ENCODE measurements around the gene TGM6. TPM values are rescaled to one million over a fixed set of nuclear protein-coding genes. Genes with fewer than 3 reads are reported as not detected.

Gene TGM6
- total RNA-seq, result not detected

GRCh38 chr20:2380601-2381000 lies at the start of gene TGM6:
TGM6 (plus strand) TSS chr20:2380901; CDS start chr20:2380969, 68 bp downstream.
- DNase-seq, result no peak

DNA sequence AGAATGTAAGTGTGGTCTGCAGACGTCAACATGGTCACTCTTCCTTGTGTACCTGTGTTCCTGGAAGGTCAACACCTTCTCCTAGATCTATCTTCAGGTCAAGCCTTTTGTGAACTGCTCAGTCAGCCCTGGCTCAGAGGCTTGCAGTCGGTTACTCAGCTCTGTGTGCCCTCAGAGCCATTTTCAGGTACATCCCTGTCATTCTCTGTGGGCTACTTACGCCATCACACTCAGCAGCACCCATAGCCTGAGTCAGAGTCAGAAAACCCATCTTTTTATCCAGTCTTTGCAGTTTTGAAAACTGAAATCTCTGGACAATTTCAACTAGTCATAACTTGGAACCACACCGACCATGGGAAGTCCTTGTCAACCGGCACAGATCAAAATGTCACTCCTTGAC lies 49.6 kb upstream of the TGM6 start:
- no peak for DNase-seq

- no peak for DNase-seq
These were observed 48.7 kb upstream of the TGM6 start for GRCh38 chr20:2331901-2332565.

GRCh38 chr20:2332711-2333110 lies 48.0 kb upstream of the TGM6 start:
- no peak for DNase-seq

- no peak for DNase-seq
These were observed 46.9 kb upstream of the TGM6 start for GRCh38 chr20:2333821-2334220.

DNA sequence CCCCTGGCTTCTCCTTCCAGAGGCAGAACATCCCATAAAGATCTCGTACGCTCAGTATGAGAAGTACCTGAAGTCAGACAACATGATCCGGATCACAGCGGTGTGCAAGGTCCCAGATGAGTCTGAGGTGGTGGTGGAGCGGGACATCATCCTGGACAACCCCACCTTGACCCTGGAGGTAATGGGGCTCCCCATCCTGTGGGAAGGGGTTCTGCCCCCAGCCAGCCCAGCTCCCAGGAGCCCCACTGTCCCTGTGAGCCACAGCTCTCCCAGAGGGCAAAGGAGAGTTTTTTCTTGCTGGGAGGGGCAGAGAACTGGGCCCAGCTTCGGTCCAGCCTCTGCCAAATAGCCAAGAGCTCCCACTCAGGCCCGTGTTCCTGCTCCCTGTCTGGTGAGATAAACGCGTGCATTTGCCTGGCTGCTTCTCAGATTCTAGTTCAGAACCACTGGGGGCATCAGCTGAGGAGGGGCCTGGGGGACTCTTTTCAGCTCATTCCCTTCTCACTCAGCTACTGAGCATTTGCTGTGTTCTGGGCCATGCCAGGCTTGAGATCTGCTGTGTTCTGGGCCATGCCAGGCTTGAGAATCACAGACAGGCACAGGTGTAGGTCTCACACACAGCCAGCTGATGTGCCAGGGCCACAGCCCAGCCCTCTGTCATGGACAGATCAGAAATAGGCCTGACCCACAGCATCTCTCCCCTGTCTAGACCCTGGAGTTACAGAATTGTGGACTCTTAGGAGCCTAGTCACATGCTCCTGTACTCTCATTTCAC lies 45.4 kb upstream of the TGM6 start:
- no peak for DNase-seq

DNA sequence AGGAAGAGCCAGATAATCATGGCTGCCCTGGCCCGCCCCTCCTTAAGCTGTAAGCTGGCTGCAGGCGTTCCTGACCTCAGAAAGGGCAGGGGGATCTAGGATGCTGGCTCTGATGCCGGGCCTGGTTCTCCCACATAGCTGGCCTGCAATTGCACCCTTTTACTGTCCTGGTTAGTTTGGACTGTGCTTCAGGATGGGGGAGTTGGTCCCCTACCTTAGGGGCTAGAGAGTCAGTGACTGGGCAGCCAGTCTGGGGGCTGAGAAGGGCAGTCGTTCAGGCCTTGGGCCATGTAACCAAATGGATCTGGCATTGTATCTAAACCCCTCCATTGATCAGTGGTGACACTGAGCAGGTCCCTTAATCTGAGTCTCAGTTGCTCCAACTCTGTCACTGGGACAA lies 44.2 kb upstream of the TGM6 start:
- no peak for DNase-seq

DNA sequence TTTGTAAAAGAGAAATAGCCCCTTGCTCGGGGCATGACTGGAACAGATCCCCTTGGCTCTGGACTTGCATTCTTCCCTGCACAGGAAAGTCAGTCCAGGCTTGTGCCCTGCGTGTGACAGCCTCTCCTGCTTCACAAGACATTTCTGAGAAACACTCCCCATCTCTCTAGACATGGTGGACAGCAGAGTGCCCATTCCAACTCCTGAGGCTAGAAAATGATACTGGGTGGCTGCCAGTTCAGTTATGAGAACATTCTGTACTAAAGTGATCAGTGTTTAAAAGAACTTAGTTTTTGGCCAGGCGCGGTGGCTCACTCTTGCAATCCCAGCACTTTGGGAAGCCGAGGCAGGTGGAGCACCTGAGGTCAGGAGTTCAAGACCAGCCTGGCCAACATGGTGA lies 43.6 kb upstream of the TGM6 start:
- no peak for DNase-seq

DNA sequence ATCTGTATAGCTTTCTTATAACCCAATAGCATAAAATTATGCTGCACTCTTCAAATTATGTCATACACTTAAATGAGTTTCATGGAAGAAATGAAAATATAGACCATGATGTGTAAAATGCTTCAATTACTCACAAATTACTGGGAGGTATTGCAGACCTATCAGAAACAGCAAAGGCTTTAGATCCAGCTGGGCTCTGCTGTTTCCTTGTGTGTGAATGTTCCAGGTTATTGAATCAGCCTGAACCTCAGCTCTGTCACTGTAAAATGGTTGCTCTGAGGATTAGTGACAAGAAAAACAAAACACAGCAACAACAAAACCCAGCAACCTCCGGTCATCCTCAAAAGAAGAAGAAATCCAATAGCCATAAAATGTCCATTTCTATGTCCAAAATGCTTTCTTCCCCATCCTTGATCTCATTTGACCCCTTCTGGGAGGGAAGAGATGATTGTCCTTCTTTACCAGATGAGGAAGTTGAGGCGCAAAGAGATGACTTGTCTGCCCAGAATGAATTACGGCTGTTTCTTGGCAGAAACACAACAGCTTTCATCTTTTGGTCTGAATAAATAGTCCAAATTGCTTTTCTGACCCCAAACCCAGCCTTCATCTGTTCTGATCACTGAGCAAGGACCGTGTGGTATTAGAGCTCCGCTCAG lies 42.2 kb upstream of the TGM6 start:
- DNase-seq, result no peak

DNA sequence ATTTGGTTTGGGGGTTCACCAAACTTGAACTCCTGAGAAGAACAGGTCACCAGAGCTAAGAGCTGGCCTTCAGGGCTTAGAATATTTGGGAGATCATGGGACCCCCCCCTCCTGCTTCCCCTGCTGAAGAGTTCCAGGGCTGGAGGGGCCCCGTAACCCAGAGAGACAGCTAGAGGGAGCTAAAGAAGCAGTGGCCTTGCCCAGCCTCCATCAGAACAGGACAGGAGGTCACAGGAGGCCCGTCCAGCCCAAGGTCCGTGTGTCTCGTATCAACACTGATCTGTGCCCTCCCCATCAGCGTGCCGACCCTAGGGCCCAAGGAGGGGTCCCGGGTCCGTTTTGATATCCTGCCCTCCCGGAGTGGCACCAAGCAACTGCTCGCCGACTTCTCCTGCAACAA lies 40.6 kb upstream of the TGM6 start:
- DNase-seq, result no peak

DNA sequence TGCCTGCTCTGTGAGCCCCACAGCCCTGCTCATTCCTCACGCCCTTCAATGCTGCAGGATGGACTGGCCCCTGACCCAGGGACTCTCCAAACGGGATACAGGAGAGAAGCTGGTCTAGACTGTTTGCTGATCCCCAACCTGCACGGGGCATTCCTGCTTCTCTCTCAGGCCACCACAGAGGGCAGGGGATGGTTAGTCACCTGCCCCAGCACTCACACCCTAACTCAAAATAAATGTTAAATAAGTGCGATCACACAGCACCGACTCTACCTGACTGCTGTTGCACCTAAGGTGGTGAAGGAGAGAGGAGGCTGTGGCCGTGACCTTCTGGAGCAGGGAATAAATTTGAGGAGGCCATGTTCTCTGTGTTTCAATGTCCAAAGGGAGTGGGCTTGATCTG lies 39.9 kb upstream of the TGM6 start:
- DNase-seq, result no peak

DNA sequence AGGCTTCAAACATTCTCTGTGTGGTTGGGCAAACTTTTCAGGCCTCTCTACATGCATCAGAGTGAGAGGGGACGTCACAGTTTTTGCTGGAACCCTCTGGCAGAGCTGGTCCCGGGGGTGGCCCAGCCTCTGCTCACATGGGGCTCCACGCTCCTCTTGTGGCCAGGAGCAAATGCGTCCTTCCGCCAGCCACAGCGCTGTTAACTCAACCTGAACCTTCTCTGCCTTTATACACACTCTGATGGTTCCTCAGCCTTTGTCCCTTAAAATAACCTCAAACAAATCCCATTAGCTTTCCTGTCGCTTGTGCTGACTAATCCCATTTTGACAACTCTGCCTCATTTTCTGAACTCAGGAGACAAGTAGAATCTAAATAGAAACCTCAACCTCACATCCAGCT lies 39.4 kb upstream of the TGM6 start:
- DNase-seq, result no peak

GRCh38 chr20:2342243-2342642 lies 38.5 kb upstream of the TGM6 start:
- no peak for DNase-seq

DNA sequence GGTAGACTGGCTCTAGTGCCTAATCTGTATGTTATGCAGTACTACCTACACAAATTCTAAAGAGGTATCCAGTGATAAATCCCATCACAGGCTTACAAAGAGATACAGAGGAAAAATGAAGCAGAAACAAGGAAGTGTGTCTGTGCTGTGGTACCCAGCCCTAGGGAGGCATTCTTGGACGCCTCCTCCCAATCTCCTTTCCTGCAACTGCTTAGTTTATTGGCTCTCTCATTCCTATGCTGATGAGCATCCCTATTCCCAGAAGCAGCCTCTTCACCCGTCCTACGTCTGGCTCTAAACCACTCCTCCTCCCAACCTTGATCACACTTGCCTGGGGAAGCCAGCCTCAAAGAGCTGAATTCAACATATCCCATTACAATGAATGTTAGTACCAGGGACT lies 34.5 kb upstream of the TGM6 start:
- DNase-seq, result no peak

DNA sequence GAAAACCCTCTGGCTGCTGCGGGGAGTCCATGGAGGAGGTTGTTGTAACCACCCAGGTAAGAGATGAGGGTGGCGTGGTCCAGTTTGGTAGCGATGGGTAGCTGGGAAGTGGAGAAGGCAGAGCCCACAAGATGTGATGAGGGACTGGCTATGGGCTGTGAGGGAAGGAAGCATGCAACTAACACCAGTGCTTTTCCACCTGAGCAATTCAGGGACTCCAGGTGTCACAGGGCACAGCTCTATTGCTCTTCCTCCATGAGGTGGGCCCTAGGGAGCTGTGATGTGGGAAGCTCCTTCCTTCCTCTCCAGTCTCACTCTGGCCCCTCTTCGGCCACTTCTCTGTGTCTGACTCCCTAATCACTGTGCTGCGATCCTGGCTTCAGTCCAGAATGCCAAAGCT lies 32.4 kb upstream of the TGM6 start:
- no peak for DNase-seq

DNA sequence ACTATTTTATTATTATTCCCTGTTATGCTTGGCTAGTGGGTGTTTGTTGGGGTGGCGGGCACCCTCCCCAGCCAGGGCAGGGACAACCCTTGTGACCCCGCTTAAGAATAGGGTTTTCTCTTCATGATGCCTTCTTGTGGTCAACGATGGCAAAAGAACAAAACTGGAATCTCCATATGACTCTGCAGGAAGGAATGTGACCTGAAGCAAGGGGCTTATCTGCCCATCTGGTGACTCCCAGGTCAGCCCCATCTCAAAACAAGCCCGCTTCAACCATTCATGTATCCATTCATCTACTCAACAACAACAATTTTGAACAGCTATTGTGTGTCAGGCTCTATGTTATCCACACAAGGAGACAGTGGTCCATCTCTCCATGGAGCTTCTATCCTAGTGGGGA lies 30.9 kb upstream of the TGM6 start:
- DNase-seq, result no peak

- DNase-seq, result no peak
These were observed 30.1 kb upstream of the TGM6 start for GRCh38 chr20:2350606-2351005.

- DNase-seq, result no peak
These were observed 27.5 kb upstream of the TGM6 start for GRCh38 chr20:2353231-2353630.

DNA sequence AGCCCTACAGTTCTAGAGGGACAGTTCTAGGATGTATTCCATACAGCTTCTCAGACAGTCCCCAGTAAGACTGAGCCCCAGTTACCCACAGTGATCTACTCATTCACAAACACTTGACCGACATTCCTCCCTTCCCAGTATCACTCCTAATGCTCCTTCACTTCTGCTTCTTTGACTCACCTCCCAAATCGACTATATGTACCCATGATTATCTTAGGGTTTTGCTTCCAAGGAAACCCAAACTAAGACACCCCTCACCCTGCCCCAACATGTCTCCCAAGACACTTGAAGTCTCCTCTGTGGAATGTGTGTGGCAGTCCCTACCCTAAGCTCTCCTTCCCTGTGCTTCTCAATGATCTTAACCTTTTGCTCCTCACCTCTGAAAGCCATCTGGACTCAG lies 23.6 kb upstream of the TGM6 start:
- no peak for DNase-seq

GRCh38 chr20:2358006-2358405 lies 22.7 kb upstream of the TGM6 start:
- no peak for DNase-seq

DNA sequence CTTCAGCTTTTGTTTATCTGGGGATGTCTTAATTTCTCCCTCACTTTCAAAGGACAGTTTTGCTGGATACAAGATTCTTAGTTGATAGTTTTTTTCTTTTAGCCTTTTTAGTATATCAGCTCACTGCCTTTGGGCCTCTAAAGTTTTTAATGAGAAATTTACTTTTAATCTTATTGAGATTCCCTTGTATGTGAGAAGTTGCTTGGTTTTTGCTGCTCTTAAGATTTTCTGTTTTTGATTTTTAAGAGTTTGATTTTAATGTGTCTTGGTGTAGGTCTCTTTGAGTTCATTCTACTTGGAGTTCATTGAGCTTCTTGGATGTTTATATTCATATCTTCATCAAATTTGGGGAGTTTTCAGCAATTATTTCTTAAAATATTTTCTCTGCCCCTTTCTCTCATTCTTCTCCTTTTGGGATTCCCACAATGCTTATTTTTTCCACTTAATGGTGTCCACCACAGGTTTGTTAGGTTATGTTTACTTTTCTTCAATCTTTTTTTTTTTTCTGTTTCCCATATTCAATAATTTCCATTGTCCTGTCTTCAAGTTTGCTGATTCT lies 19.6 kb upstream of the TGM6 start:
- DNase-seq, result no peak

DNA sequence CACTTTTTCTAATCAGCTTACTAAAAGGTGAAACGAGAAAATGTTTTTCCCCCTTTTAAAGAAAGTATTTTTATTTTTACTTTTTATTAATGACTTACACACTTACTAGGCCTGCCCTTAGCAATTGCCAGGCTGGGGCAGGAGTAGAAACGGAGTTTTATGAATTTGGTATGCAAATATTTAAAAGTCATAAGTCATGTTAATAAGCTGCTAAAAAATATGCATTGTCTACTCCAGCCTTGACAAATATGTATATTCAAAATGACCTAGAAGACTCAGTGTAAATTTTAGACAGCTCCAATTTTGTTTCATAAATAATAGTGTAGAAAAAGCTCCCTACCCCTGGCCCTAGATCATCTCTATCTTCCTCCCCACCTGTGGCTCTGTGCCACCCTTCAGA lies 17.5 kb upstream of the TGM6 start:
- DNase-seq, result no peak

GRCh38 chr20:2363587-2363986 lies 17.1 kb upstream of the TGM6 start:
- DNase-seq, result no peak

Data from occipital lobe (tissue), 2 donors.